PC-3 (cell line): Measurements from ENCODE around the gene MYO3B. TPM values are rescaled to one million over a fixed set of nuclear protein-coding genes. Genes with fewer than 3 reads are reported as not detected.
"Not testable (repeated sequence)": the region's sequence is repeated elsewhere in the genome, so short reads cannot be mapped to it uniquely, and the experiment has no call there.

Experiments used
- ATAC-seq: fragments of 200-7000 bp; cut with Tn5 transposase; 2 replicates; pipeline ENCODE4 v1.9.1; 2020; ENCODE audit warnings: mild to moderate bottlenecking, moderate library complexity
- BruUV-seq: library from RNA; stranded (reverse); fragments of 400-500 nt; replicated peaks from 2 replicates; lab custom pipeline; 2021; lab: Mats Ljungman, UMichigan
- CTCF ChIA-PET: fragments of 300-600 bp; sonication (Branson Sonifier 250); formaldehyde crosslinking; loops from one replicate; lab custom pipeline; 2022; ENCODE audit warnings: antibody characterized with exemption; lab: Charles Lee
- POLR2A ChIA-PET: fragments of 300-600 bp; sonication (Branson Sonifier 250); formaldehyde crosslinking; loops from one replicate; lab custom pipeline; 2022; ENCODE audit warnings: antibody characterized with exemption; ENCODE audit not compliant: unreplicated experiment; lab: Charles Lee
- DNase-seq: peaks from one replicate; pipeline ENCODE4 v3.0.0-alpha.2; 2015
- H2AFZ ChIP-seq: fragments of 300-600 bp; sonication (generic); 2 replicates; pipeline ENCODE4 v1.6.0; 2016; ENCODE audit warnings: antibody characterized with exemption, low read length
- H3F3A ChIP-seq: fragments of 300-600 bp; sonication (generic); one replicate; pipeline ENCODE4 v1.6.0; 2017; ENCODE audit warnings: antibody characterized with exemption, low read length, control low read depth, mild to moderate bottlenecking; ENCODE audit not compliant: unreplicated experiment
- H3K27ac ChIP-seq: fragments of 300-600 bp; sonication (generic); 2 replicates; pipeline ENCODE4 v1.5.1; 2016; ENCODE audit warnings: mild to moderate bottlenecking, low read length
- H3K27me3 ChIP-seq: fragments of 300-600 bp; sonication (generic); 2 replicates; pipeline ENCODE4 v1.6.1; 2016; ENCODE audit warnings: low read length, mixed read lengths
- H3K36me3 ChIP-seq: fragments of 300-600 bp; sonication (generic); 2 replicates; pipeline ENCODE4 v1.6.1; 2016; ENCODE audit warnings: low read depth, mixed run types, low read length, mixed read lengths
- H3K4me1 ChIP-seq: fragments of 300-600 bp; sonication (generic); 2 replicates; pipeline ENCODE4 v1.5.1; 2016; ENCODE audit warnings: low read length; ENCODE audit not compliant: insufficient read depth
- H3K4me2 ChIP-seq: fragments of 300-600 bp; sonication (generic); 2 replicates; pipeline ENCODE4 v1.6.0; 2016; ENCODE audit warnings: low read length
- H3K4me3 ChIP-seq: fragments of 300-600 bp; sonication (generic); 2 replicates; pipeline ENCODE4 v1.5.1; 2016; ENCODE audit warnings: mild to moderate bottlenecking, low read length, mixed read lengths
- H3K79me2 ChIP-seq: fragments of 300-600 bp; sonication (generic); 2 replicates; pipeline ENCODE4 v1.6.1; 2017; ENCODE audit warnings: low read length, mixed read lengths
- H3K9ac ChIP-seq: fragments of 300-600 bp; sonication (generic); 2 replicates; pipeline ENCODE4 v1.6.0; 2016; ENCODE audit warnings: mild to moderate bottlenecking, low read length
- H3K9me2 ChIP-seq: fragments of 300-600 bp; sonication (generic); replicated peaks from 2 replicates; pipeline ENCODE4 v1.6.1; 2016; ENCODE audit warnings: mixed run types, low read length, mixed read lengths
- H3K9me3 ChIP-seq: fragments of 300-600 bp; sonication (generic); 2 replicates; pipeline ENCODE4 v1.6.1; 2016; ENCODE audit warnings: low read length, mixed read lengths
- H4K20me1 ChIP-seq: fragments of 300-600 bp; sonication (generic); 2 replicates; pipeline ENCODE4 v1.6.1; 2016; ENCODE audit warnings: low read length, mixed read lengths
- CTCF ChIP-seq: fragments of 300-600 bp; sonication (generic); conservative IDR thresholded peaks from 2 replicates; pipeline ENCODE4 v1.5.1; 2017; ENCODE audit warnings: antibody characterized with exemption, low read depth, mild to moderate bottlenecking, low read length
- EZH2 ChIP-seq: fragments of 300-600 bp; sonication (generic); IDR thresholded peaks from one replicate; pipeline ENCODE4 v1.6.1; 2017; ENCODE audit warnings: antibody characterized with exemption, mild to moderate bottlenecking, low read length; ENCODE audit not compliant: unreplicated experiment
- EZH2phosphoT487 ChIP-seq: fragments of 300-600 bp; sonication (generic); IDR thresholded peaks from 2 replicates; pipeline ENCODE4 v1.6.1; 2018; ENCODE audit warnings: mild to moderate bottlenecking, antibody characterized with exemption, low read length, borderline replicate concordance
- intact Hi-C: fragments of 100-400 bp; cut with micrococcal nuclease; formaldehyde crosslinking; loops from 2 replicates; pipeline ENCODE4 v1.9.0; 2023
- total RNA-seq: library from RNA; depleted of rRNA; stranded (reverse); fragments of >200 nt; gene quantifications from 2 replicates; pipeline ENCODE4 v1.2.3, GENCODE V29; 2014

MYO3B gene
- total RNA-seq, 1 experiment from 2014 or later = 1.1 TPM

- intact Hi-C loops = no loop called here
- Histone ChIP-seq H3K9ac (no peak overlapping the region), H3K79me2 (no peaks in the 10 kb centered on the region), H3K36me3 (no peaks in the 10 kb centered on the region), H3K4me2 (no peak overlapping the region), H3K9me2 (no peaks in the 10 kb centered on the region), H4K20me1 (no peaks in the 10 kb centered on the region), H3K9me3 (no peaks in the 10 kb centered on the region), H3K27me3 (no peaks in the 10 kb centered on the region), H3K4me3 (no peak overlapping the region), H3K4me1 (peaks cover 11% of the 10 kb centered on the region), H3F3A (no peaks in the 10 kb centered on the region), H3K27ac (no peak overlapping the region), H2AFZ (no peak overlapping the region)
- no peak for DNase-seq
- POLR2A ChIA-PET = no interaction called here
- no TSS peak for BruUV-seq
- TF ChIP-seq CTCF = no peak
- TF ChIP-seq EZH2 = no peak
- no peak for TF ChIP-seq EZH2phosphoT487
- CTCF ChIA-PET = no interaction called here
- ATAC-seq = no peak
Measured at GRCh38 chr2:170550501-170550900, 372.6 kb downstream of the MYO3B start.

DNA sequence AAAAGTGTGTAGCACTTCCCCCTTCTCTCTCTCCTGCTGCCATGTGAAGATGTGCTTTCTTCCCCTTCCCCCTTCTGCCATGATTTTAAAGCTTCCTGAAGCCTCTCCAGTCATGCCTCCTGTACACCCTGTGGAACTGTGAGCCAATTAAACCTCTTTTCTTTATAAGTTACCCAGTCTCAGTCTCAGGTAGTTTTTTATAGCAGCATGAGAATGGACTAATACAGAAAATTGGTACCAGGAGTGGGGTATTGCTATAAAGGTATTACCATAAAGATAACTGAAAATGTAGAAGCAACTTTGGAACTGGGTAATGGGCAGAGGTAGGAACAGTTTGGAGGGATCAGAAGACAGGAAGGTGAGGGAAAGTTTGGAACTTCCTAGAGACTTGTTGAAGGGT lies 374.0 kb downstream of the MYO3B start:
- H3F3A ChIP-seq, DNase-seq, H3K27me3 ChIP-seq, H3K36me3 ChIP-seq, ATAC-seq, H3K9me2 ChIP-seq, H3K4me2 ChIP-seq, CTCF ChIA-PET, H3K9ac ChIP-seq, H3K9me3 ChIP-seq, H2AFZ ChIP-seq, H3K27ac ChIP-seq, H3K79me2 ChIP-seq, POLR2A ChIA-PET, H4K20me1 ChIP-seq, BruUV-seq, H3K4me3 ChIP-seq, intact Hi-C loops: not testable (repeated sequence)
- H3K4me1 ChIP-seq = peaks cover 11% of the 10 kb centered on the region

- BruUV-seq = no TSS peak
- H3K79me2 ChIP-seq = no peaks in the 10 kb centered on the region
Measured at GRCh38 chr2:170553748-170554147, 375.8 kb downstream of the MYO3B start.

More at GRCh38 chr2:170553748-170554147, 375.8 kb downstream of the MYO3B start:
- H3K4me1 ChIP-seq = peaks cover 11% of the 10 kb centered on the region
- no peaks in the 10 kb centered on the region for H3F3A ChIP-seq
- H3K9me2 ChIP-seq = no peaks in the 10 kb centered on the region
- ChIA-PET POLR2A (no interaction called here), CTCF (no interaction called here)
- TF ChIP-seq EZH2phosphoT487 = no peak
- no peak for TF ChIP-seq EZH2
- TF ChIP-seq CTCF = no peak
- H3K9ac ChIP-seq = no peak overlapping the region
- no peak for ATAC-seq
- intact Hi-C loops = no loop called here
- no peaks in the 10 kb centered on the region for H3K27me3 ChIP-seq
- no peaks in the 10 kb centered on the region for H4K20me1 ChIP-seq
- H3K4me2 ChIP-seq = no peak overlapping the region
- no peak overlapping the region for H3K4me3 ChIP-seq
- no peak for DNase-seq
- H3K9me3 ChIP-seq = no peaks in the 10 kb centered on the region
- H3K36me3 ChIP-seq = no peaks in the 10 kb centered on the region
- no peak overlapping the region for H2AFZ ChIP-seq
- H3K27ac ChIP-seq = no peak overlapping the region
